Gastroesophageal sphincter (tissue), 2 donors: Measurements from ENCODE around the gene COL6A2.

Experiments
- POLR2A ChIP-seq, 2 donors: fragments of 450-650 bp; IDR thresholded peaks; one replicate each; pipeline ENCODE4 v1.6.1; 2017; ENCODE audit warnings: antibody characterized with exemption in 2 of 2, mild to moderate bottlenecking in 2 of 2, moderate library complexity in 1 of 2
- POLR2AphosphoS5 ChIP-seq: sonication (generic); formaldehyde crosslinking; IDR thresholded peaks from one replicate; pipeline ENCODE4 v1.6.1; 2017; ENCODE audit warnings: antibody characterized with exemption

DNA sequence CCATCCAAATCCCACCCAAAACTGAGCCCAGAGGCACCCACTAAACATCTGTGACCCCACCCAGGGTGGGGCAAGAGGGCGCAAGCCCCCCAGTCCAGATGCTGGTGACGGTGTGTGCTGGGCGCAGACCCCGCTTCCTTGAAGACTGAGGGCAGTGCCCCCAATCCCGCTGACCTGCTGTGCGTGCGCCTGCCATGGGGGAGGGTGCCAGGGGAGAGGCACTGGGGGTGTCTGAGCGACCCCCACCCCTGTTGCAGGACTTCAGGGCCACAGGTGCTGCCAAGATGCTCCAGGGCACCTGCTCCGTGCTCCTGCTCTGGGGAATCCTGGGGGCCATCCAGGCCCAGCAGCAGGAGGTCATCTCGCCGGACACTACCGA, 13.3 kb downstream of the COL6A2 start:
- TF ChIP-seq POLR2A (IDR thresholded peaks at IDR 0.05) (no peak), POLR2AphosphoS5 (no peak)
